Measurements from ENCODE around the gene INTU.

GRCh38 chr4:127775843-127776242, 143.1 kb downstream of the INTU start:
- TF ChIP-seq CTCF (IDR thresholded peaks at IDR 0.05; ENCODE audit: low read length) (no peak), EZH2 (optimal IDR thresholded peaks at IDR 0.05; ENCODE audit: low read depth, low read length) (no peak), EZH2phosphoT487 (IDR thresholded peaks at IDR 0.05; ENCODE audit: low read length) (no peak)
